ENCODE data around the gene PLCXD3. TPM values are rescaled to one million over a fixed set of nuclear protein-coding genes. Genes with fewer than 3 reads are reported as not detected.

PLCXD3 gene
- total and polyA plus RNA-seq, 9 of the 15 experiments (the other 6 are each of a cell fraction or from before 2014, with no cell fraction given) = not detected

GRCh38 chr5:41370482-41370881 is 139.9 kb downstream of the PLCXD3 start (continued):
- no peak for TF ChIP-seq U2AF2 (optimal IDR thresholded peaks at IDR 0.05; ENCODE audit: low read depth, low read length)
- TF ChIP-seq HMG20A (CRISPR knock-in tag; conservative IDR thresholded peaks at IDR 0.05) = no peak
- no peak for TF ChIP-seq RBFOX2 (IDR thresholded peaks at IDR 0.05; ENCODE audit: low read depth, low read length)

- no peak for DNase-seq (ENCODE audit: extremely low read depth in 1 of 4, low spot score in 3 of 4)
- in situ Hi-C loops (cut with MboI) = no loop called here
- no peak overlapping the region for H3K9ac ChIP-seq (ENCODE audit: insufficient read depth in 1 of 2, low read depth in 2 of 2, low read length in 2 of 2)
- ChIA-PET CTCF (ENCODE audit: low intra/inter-chr PET ratio) (no interaction called here), POLR2A (no interaction called here)
- TF ChIP-seq PTTG1 (tag; IDR thresholded peaks at IDR 0.05; ENCODE audit: low read depth) (no peak), DIDO1 (tag; IDR thresholded peaks at IDR 0.05; ENCODE audit: low read depth) (no peak), E2F1 (CRISPR knock-in tag; IDR thresholded peaks at IDR 0.05) (no peak), MED1 (CRISPR knock-in tag; IDR thresholded peaks at IDR 0.05; ENCODE audit: borderline replicate concordance) (no peak)
- BruUV-seq (replicated peaks) = no TSS peak
- no peaks in the 10 kb centered on the region for H3K79me2 ChIP-seq (ENCODE audit: control insufficient read depth, insufficient read depth, low read length)
- H3K9me3 ChIP-seq (replicated peaks; ENCODE audit: control insufficient read depth, insufficient read depth, low read depth, low read length) = peaks cover 3% of the 10 kb centered on the region; the same call in 1 of the 2 replicates
- 0% methylated on average over 2 of the region's 2 CpGs for WGBS (ENCODE audit: insufficient coverage, low coverage, missing lambda C conversion rate)
- H3K4me2 ChIP-seq (ENCODE audit: insufficient read depth, low read length) = no peak overlapping the region
- H3K27me3 ChIP-seq (ENCODE audit: control insufficient read depth in 2 of 2, insufficient read depth in 2 of 2, low read length in 2 of 2) = no peaks in the 10 kb centered on the region
- no peak for ATAC-seq
- H3K9me1 ChIP-seq (ENCODE audit: control insufficient read depth, insufficient read depth, low read length) = no peaks in the 10 kb centered on the region
- intact Hi-C loops (cut with micrococcal nuclease) = no loop called here
- H2AFZ ChIP-seq (ENCODE audit: low read depth, low read length) = no peak overlapping the region
- H3K4me1 ChIP-seq (replicated peaks in 1 of 2; ENCODE audit: control insufficient read depth in 2 of 2, insufficient read depth in 2 of 2, low read length in 2 of 2) = no peaks in the 10 kb centered on the region
- no peak for FAIRE-seq
- H3K4me3 ChIP-seq = no peak overlapping the region
- no peak overlapping the region for H3K27ac ChIP-seq (ENCODE audit: extremely low read depth, low read depth, low read length)
- H4K20me1 ChIP-seq (replicated peaks; ENCODE audit: control insufficient read depth, insufficient read depth, low read length) = no peaks in the 10 kb centered on the region
- no peaks in the 10 kb centered on the region for H3K36me3 ChIP-seq (ENCODE audit: control insufficient read depth, insufficient read depth, low read length)
Observed at GRCh38 chr5:41369799-41370198, 140.6 kb downstream of the PLCXD3 start.

All from K562 (cell line).